ENCODE results near the gene ZNF654. TPM values are rescaled to one million over a fixed set of nuclear protein-coding genes. Genes with fewer than 3 reads are reported as not detected.
"Not testable (repeated sequence)": the region's sequence is repeated elsewhere in the genome, so short reads cannot be mapped to it uniquely, and the experiment has no call there.

Gene ZNF654
- total RNA-seq, 1 donor from 2014 or later = 32.2 TPM

GRCh38 chr3:88061746-88062145, 2.7 kb downstream of the ZNF654 start:
- DNase-seq (ENCODE audit: low read depth) = no peak

GRCh38 chr3:88075072-88075471, 16.0 kb downstream of the ZNF654 start:
- no peak for DNase-seq (ENCODE audit: low read depth)

GRCh38 chr3:88075497-88075896, 16.4 kb downstream of the ZNF654 start:
- no peak for DNase-seq (ENCODE audit: low read depth)

GRCh38 chr3:88076712-88077111, 17.7 kb downstream of the ZNF654 start:
- no peak for DNase-seq (ENCODE audit: low read depth)

DNA sequence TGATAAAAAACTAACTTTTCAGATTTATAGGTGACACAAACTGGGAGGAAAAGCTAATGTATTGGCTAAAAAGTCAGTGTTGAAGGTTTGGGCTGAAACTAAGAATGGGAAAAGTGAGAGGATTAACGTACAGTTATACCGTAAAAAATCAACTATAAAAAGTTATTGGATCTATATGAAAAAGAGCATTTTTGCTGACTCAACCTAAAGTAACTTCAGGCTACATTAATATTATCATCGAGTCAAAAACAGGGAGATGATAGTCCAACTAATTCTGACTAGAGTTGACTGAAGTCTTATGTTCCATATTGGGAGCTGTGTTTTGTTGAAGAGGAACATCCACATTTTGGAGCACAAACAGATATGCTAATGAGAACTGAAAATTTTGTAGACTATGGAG, 19.9 kb downstream of the ZNF654 start:
- no peak for DNase-seq (ENCODE audit: low read depth)

GRCh38 chr3:88082854-88083253, 23.8 kb downstream of the ZNF654 start:
- no peak for DNase-seq (ENCODE audit: low read depth)

GRCh38 chr3:88084097-88084501, 25.0 kb downstream of the ZNF654 start:
- DNase-seq (ENCODE audit: low read depth) = no peak

DNA sequence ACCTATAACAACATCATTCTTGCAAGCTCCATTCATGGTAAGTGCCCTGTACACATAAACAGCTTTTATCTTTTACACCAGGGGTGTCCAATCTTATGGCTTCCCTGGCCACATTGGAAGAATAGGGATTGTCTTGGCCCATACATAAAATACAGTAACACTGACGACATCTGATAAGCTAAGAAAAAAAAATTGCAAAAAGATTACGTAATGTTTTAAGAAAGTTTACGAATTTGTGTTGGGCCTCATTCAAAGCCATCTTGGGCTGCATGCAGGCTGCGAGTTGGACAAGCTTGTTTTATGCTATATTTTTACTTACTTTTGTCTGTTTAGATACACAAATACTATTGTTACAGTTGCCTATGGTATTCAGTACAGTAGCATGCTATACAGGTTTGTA, 31.6 kb downstream of the ZNF654 start:
- no peak for DNase-seq (ENCODE audit: low read depth)

- no peak for DNase-seq (ENCODE audit: low read depth)
These were observed 33.2 kb downstream of the ZNF654 start for GRCh38 chr3:88092270-88092669.

GRCh38 chr3:88093266-88093665, 34.2 kb downstream of the ZNF654 start:
- no peak for DNase-seq (ENCODE audit: low read depth)

DNA sequence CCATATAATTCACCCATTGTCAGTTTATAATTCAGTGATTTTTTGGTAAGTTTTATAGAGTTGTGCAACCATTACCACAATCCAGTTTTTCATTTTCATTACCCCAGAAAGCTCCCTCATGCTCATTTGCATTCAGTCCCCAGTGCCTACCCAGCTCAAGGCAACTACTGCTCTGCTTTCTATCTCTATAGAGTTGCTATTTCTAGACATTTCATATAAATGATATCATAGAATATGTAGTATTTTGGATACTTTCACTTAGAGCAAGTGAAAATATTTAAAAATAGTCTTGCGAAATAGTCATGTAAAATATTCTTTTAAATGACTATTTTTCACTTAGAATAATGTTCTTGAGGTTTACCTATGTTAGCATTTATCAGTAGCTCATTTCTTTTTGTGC, 42.1 kb downstream of the ZNF654 start:
- DNase-seq (ENCODE audit: low read depth) = no peak

DNA sequence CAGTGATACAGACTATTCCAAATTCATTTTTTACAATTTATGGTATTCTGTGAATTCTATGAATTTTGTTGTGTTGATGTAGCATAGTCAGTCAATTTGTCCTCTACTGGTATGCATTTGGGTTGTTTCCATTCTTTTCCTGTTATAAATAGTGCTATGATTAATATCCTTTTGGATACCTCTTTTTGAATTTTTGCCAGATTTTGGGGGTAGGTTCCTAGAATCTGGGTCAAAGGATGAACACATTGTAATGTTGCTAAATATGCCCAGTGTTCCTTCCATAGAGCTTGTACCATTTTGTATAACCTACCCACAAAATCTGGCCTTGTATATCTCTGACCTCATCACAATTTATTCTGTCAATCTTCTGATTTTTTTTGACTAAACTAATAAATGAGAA, 46.3 kb downstream of the ZNF654 start:
- DNase-seq (ENCODE audit: low read depth) = no peak

DNA sequence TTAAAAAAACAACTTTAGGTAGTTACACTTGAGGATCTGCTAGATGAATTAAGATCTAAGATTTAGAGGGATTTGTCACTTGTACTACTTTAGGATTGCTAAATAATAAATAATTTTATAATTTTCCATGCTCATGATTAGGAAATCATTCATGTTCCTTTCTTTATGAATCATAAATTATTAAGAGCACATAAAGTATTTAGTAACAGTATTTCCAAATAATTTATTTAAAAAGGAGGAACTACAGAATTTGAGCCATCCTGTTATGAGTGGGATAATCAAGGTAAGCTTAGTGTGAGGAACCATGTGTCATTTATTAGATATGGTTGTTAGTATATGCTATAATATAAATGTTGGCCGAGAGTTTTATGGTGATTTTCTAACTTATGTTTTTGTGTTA, 53.2 kb downstream of the ZNF654 start:
- DNase-seq (ENCODE audit: low read depth) = no peak

DNA sequence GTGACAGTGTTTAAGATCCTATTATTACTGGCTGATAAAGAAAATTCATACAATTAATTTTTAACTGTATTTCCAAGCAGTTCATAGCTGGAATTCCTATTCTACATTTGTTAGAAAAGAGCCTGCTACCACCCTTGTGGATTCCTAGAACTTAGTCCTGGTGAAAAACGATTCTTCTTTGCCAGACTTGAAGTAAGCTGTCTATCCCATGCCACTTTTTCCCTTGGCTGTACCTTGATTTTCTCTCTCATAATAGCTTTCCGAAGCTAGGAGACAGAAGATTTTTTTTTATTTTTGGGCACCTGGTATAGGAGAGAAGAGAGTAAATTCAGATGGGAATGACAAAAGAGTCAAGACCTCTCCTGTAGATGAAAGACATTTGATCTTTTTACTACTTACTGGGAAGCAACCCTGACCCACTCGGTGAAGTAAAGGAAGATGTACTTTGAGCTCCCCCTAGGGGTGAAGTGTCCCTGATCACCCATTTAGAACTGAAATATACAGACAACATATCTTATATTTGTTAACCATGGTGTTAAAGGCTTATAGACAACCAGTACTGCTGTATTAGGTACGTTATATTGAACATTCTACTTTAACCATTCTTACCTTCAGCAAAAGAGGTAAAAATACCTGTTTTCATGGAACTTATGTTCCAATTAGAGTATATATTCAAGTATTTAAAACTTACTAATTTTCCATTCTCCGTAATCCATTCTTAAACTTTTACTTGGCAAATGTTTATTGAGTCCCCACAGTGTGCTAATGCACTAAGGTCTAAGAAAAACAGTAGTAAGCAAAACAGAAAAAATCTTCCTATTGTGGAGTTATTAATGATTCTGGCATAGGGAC, 54.5 kb downstream of the ZNF654 start:
- DNase-seq (ENCODE audit: low read depth) = peak; percentile 72

- DNase-seq (ENCODE audit: low read depth) = no peak
These were observed 56.0 kb downstream of the ZNF654 start for GRCh38 chr3:88114878-88115549.

DNA sequence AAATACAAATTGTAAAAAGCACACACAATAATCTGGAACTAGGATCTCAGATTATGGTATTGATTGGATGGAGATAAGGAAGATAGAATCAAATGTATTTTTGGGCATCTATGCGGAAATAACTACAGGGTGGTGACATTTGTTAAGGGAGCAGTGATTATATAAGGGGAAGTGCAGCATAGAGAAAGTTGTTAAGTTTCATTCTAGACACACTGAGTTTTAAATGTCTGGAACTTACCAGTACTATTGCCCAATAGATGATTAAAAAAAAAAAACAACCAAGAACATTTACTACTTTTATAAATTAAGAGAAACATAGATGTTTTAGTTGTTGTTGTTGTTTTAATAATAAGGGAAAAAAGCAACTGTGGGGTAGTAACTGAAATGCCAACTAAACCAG, 58.6 kb downstream of the ZNF654 start:
- no peak for DNase-seq (ENCODE audit: low read depth)

- DNase-seq (ENCODE audit: low read depth) = not testable (repeated sequence)
These were observed 59.5 kb downstream of the ZNF654 start for GRCh38 chr3:88118603-88119002.

DNA sequence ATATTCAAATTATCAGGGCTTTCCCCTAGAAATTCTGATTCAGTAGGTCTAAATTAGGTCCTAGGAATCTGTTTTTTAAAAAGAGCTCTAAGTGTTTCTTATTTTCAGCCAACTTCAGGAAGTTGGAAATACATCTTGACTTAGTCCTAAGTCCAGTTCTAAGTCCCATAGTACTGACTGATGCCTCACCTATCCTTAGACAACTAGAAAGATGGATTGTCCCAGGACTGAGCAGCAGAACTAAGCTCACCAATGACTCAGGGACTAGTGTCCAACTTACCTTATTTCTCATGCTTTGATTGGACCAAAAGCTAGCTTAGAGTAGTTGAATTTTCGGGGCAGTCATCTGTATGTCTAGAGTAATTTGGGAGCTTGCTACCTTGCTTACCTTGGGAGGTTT, 64.5 kb downstream of the ZNF654 start:
- DNase-seq (ENCODE audit: low read depth) = no peak

- DNase-seq (ENCODE audit: low read depth) = no peak
These were observed 72.6 kb downstream of the ZNF654 start for GRCh38 chr3:88131695-88132094.

GRCh38 chr3:88132894-88133293, 73.8 kb downstream of the ZNF654 start:
- no peak for DNase-seq (ENCODE audit: low read depth)

- DNase-seq (ENCODE audit: low read depth) = no peak
These were observed 74.7 kb downstream of the ZNF654 start for GRCh38 chr3:88133711-88134263.

- DNase-seq (ENCODE audit: low read depth) = no peak
These were observed 78.8 kb downstream of the ZNF654 start for GRCh38 chr3:88137836-88138235.

GRCh38 chr3:88141458-88142083, 82.5 kb downstream of the ZNF654 start:
- DNase-seq (ENCODE audit: low read depth) = no peak

Data from renal cortical epithelial cell (primary cell).